ENCODE measurements around the gene ZNF213.

GRCh38 chr16:3087243-3088235, 47.3 kb upstream of the ZNF213 start:
- TF ChIP-seq, protein P1, sequence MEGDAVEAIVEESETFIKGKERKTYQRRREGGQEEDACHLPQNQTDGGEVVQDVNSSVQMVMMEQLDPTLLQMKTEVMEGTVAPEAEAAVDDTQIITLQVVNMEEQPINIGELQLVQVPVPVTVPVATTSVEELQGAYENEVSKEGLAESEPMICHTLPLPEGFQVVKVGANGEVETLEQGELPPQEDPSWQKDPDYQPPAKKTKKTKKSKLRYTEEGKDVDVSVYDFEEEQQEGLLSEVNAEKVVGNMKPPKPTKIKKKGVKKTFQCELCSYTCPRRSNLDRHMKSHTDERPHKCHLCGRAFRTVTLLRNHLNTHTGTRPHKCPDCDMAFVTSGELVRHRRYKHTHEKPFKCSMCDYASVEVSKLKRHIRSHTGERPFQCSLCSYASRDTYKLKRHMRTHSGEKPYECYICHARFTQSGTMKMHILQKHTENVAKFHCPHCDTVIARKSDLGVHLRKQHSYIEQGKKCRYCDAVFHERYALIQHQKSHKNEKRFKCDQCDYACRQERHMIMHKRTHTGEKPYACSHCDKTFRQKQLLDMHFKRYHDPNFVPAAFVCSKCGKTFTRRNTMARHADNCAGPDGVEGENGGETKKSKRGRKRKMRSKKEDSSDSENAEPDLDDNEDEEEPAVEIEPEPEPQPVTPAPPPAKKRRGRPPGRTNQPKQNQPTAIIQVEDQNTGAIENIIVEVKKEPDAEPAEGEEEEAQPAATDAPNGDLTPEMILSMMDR (IDR thresholded peaks at IDR 0.05; ENCODE audit: poor library complexity), result no peak
- TF ChIP-seq EZH2 (IDR thresholded peaks at IDR 0.05; ENCODE audit: borderline replicate concordance) (no peak), EZH2phosphoT487 (IDR thresholded peaks at IDR 0.05; ENCODE audit: low read depth, severe bottlenecking, unreplicated experiment) (no peak)
